NCI-H1105 (cell line): ENCODE data around the gene KIFC3.
"Not testable (repeated sequence)": the region's sequence is repeated elsewhere in the genome, so short reads cannot be mapped to it uniquely, and the experiment has no call there.

Experiments
- DNase-seq: peaks from one replicate; lab custom pipeline; 2025; lab: John Stamatoyannopoulos, UW

KIFC3 gene

DNA sequence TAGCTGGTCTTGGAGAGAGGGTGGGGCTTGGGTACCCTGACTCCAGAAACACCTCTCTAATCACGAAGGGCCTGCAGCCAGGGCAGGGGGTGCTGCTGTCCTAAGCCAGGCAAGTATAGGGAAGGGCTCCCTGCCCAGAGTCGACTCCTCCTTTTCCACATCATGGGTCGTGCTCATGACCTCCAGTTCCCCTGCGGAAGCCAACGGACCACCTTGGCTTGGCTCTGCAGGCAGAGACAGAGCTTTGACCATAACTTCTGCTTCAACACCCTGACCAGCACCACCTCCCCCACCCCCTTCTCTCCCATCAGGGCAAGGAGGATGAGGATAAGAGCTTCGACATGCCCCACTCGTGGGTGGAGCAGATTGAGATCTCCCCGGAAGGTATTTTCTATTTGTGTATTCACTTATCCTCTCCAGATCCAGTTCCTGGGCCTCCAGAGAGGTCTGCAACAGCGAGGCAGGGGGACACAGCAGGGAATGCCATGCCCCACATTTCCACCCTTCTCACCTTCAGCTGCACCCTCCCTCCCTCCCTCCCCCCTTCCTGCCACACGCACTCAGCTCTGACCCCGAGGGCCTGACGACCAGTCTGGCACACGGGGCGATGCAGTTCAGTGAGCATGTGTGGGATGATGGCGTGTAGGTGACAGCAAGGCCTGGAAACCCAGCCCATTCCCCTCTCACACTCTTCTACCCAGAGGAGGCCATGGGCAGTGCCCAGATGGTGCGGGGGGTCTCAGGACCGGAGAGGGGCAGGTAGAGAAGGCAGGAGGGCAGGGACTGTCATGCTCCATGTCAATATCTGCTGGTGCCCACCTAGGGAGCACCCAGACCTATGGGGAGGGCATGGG lies 80.7 kb downstream of the KIFC3 start:
- no peak for DNase-seq

DNA sequence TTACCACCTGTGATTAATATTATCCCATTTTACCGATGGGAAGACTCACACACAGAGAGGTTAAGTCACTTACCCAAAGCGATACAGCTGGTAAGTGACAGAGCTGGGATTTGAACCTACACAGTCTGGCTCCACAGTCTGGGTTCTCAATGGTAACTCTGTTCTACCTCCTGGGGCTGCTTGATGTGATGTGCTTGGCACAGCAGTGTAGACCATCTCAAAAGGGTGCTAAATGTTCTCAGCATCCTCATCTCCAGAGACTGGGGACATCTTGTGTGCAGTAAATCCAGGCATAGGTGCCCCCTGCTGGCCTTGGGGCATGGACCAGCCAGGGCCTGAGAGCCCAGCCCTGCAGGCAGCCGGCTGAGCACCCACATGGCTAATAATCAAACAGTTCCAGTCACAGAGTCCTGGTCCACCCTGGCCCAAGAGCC lies 82.1 kb downstream of the KIFC3 start:
- DNase-seq = no peak

DNA sequence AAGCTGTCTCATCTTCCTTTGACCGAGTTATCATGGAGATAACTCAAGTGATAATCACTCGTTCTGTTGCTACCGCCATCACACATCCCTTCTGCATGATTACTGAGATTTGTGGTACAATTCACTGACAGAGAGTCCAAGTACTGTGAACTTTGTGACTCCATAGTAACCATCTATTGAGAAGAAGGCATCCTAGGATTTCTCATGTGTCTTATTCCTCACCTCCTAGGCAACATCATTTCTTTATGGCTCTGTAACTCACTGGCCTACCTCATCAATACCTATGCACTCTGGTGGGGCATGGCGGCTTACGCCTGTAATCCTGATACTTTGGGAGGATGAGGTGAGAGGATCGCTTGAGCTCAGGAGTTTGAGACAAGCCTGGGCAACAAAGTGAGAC lies 88.2 kb downstream of the KIFC3 start:
- DNase-seq = no peak

DNA sequence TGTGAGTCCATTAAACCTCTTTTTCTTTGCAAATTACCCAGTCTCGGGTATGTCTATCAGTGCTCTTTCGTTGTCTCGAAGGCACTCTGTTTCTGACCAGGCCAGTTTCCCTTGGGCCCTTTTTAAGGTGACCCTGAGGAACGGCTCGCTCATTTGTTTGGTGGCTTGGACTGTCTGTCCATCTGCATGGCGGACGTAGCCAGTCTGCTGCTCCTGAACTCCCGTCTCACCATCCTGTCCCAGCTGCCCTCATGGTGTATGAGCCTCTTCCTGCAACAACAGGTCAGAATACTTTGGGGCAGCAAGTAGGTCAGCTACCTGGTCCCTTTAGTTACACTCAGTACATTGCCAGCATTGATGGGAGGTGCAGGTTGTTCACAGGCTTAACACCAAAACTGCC lies 88.7 kb downstream of the KIFC3 start:
- no peak for DNase-seq

DNA sequence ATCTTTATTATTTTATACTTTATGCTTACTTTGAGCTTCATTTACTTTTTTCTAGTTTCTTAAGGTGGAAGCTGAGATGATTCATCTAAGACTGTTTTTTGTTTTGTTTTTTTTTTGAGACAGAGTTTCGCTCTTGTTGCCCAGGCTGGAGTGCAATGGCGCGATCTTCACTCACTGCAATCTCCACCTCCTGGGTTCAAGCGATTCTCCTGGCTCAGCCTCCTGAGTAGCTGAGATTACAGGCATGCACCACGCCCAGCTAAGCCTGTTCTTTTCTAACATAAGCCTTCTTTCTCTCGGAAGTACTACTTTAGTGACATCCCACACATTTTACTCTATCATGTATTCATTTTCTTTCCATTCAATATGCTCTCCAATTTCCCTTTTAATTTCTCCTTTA lies 89.7 kb downstream of the KIFC3 start:
- not testable (repeated sequence) for DNase-seq

DNA sequence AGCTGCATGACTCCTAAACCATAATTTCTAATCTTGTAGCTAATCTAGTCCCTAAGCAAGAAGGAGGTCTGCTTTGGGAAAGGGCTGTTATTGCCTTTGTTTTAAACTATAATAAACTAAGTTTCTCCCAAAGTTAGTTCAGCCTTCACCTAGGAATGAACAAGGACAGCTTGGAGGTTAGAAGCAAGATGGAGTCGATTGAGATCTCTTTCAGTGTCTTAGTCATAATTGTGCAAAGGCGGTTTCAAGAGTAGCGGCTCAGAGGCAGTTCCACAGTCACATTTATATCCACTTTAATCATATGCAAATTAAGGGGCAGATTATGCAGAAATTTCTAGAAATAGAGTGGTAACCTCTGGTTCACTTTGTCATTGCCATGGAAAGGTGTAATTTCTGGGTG lies 90.3 kb downstream of the KIFC3 start:
- DNase-seq = no peak

DNA sequence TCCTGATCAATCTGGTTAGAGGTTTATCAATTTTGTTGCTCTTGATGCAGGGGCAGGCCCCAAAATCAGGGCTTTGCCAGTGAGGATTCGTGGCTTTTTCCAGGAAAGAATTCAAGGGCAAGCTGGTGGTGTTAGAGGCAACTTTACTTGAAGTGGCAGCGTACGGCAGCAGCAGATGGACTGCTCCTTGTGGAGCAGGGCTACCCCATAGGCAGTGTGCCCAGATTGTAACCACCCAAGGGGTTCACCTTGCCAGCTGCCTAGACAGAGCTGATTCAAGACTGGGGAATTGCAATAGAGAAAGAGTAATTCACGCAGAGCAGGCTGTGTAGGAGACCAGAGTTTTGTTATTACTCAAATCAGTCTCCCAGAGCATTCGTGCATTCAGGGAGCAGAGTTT lies 90.9 kb downstream of the KIFC3 start:
- DNase-seq = no peak

DNA sequence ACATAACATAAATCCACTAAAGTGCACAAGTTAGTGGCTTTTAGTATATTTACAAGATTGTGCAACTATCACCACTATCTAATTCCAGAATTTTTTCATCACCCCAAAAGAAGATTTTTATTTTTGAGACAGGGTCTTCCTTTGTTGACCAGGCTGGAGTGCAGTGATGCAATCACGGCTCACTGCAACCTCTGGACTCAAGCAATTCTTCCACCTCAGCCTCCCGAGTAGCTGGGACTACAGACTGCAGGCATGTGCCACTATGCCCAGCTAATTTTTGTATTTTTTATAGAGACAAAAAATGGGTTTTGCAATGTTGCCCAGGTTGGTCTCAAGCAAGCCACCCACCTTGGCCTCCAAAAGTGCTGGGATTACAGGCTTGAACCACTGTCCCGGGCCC lies 92.6 kb downstream of the KIFC3 start:
- DNase-seq = no peak
